GM10266 (cell line): ENCODE data around the gene VSTM4.

Experiments
- DNase-seq: peaks from one replicate; pipeline ENCODE4 v3.0.0; 2012; ENCODE audit errors: extremely low spot score
- TF ChIP-seq, protein P1 (sequence below): IDR thresholded peaks from 2 replicates; pipeline ENCODE4 v1.5.1; 2012; ENCODE audit warnings: mild to moderate bottlenecking, low read depth; ENCODE audit not compliant: control insufficient read depth, insufficient read depth; ENCODE audit errors: missing control alignments

The VSTM4 gene

DNA sequence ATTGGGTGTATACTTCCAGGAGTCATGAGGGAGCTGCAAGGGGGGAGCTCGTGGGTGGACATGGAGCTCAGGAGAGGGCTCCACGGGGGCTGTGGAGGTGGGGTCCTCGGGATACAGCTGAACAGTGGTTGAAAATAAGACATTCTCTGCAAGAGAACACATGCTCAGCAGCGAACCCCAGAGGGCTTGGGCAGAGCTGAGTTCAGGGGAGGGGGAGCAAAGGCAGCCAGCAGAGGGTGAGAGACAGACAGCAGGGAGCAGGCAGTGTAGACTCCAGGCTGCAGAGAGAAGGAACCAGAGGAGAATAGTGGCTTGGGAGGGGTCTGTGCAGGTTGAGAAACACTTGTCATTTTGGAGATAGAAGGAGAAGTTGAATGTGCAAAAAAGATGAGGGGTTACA, 102.7 kb downstream of the VSTM4 start:
- TF ChIP-seq, protein P1, sequence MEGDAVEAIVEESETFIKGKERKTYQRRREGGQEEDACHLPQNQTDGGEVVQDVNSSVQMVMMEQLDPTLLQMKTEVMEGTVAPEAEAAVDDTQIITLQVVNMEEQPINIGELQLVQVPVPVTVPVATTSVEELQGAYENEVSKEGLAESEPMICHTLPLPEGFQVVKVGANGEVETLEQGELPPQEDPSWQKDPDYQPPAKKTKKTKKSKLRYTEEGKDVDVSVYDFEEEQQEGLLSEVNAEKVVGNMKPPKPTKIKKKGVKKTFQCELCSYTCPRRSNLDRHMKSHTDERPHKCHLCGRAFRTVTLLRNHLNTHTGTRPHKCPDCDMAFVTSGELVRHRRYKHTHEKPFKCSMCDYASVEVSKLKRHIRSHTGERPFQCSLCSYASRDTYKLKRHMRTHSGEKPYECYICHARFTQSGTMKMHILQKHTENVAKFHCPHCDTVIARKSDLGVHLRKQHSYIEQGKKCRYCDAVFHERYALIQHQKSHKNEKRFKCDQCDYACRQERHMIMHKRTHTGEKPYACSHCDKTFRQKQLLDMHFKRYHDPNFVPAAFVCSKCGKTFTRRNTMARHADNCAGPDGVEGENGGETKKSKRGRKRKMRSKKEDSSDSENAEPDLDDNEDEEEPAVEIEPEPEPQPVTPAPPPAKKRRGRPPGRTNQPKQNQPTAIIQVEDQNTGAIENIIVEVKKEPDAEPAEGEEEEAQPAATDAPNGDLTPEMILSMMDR, result no peak

DNA sequence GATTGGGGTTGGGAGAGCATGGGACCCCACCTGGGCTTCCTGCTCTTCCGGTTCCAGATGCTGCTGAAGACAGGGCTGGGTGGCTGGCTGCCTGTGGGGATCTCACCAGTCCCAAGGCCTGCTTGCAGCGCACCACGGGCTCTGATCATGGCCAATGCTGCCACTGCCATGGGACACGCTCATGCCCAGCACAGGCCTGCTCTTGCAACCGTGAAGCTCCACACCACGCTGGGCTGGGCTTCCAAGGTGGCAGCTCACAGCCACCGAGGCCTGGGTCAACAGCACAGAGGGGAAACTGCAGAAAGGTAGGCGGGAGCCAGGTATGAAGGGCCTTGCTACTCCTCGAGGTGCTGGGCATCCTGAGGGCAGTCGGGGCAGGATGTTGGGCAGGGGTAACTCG, 103.6 kb downstream of the VSTM4 start:
- TF ChIP-seq, protein P1, result no peak
- DNase-seq, result no peak

More for the DNA sequence above, 102.7 kb downstream of the VSTM4 start:
- no peak for DNase-seq

DNA sequence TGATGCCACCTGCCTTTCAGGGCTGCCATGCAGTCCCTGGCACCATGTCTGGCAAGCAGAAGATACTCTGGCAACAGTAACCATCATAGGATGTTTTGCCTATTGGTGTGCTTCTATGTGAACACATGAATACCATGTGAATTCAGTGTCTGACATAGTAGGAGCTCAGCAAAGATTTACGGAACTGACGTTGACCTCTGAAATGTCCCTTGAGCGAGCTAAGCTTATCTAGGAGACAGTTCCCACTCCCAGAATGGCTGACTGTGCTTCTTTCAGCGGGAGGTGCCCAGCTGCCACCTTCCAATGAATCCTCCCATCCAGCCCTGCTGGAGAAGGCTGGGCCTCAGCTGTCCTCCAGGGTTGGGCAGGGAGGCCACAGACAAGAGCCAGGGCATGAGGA, 104.5 kb downstream of the VSTM4 start:
- no peak for DNase-seq
- TF ChIP-seq, protein P1, result no peak

DNA sequence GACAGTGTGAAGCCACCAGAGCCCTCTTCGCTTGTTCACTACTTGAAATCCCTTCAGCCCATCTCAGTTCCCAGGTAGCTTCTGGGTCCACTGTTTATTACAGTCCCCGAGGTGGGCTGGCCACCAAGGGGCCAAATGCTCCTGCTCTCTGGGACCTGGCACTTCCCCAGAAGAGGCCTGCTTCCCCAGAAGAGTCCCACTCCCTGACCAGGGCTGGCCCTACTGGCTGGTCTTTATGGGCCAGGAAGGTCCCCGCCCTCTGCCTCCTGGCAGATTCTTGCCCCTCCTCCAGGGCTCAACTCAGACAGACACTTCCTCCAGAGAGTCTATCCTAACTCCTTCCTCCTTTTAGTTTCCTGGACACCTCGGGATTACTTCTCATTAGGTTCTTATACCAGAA, 105.0 kb downstream of the VSTM4 start:
- DNase-seq, result no peak
- TF ChIP-seq, protein P1, result no peak

DNA sequence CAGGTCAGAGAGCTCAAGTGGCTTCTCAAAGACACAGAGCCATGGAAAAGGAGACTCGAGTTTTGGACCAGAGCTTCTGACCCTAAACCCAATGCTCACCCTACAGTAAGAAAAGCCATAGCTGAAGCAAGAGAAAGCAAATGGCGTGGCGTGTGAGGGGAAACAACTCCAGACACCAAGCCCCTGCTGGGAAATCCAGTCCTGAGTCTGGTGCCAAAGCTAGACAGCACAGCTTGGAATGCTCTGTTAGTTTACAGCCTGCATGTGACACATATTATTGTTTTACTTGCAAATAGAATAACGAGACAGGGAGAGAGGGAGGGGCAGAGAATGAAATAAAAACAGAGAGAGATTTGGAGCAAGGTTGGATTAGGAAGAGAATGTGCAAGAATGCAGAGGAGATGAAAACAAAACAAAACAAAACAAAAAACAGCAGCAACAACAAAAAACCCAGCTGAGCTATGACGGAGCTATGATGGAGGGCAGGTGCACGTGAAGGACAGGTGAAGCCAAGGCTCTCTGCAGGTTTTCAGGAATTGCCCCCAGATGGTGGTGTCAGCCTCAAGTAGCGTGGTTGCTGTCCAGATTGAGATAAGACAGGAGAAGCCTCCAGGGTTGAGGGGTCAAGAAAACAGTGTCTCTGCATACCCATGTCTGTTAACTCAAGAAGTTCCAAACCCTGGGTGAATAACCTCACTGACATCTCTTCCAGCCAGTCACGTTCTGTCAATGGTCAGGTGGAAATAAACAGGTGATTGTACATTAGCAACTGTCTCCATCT, 105.9 kb downstream of the VSTM4 start:
- TF ChIP-seq, protein P1, result no peak
- DNase-seq, result no peak

DNA sequence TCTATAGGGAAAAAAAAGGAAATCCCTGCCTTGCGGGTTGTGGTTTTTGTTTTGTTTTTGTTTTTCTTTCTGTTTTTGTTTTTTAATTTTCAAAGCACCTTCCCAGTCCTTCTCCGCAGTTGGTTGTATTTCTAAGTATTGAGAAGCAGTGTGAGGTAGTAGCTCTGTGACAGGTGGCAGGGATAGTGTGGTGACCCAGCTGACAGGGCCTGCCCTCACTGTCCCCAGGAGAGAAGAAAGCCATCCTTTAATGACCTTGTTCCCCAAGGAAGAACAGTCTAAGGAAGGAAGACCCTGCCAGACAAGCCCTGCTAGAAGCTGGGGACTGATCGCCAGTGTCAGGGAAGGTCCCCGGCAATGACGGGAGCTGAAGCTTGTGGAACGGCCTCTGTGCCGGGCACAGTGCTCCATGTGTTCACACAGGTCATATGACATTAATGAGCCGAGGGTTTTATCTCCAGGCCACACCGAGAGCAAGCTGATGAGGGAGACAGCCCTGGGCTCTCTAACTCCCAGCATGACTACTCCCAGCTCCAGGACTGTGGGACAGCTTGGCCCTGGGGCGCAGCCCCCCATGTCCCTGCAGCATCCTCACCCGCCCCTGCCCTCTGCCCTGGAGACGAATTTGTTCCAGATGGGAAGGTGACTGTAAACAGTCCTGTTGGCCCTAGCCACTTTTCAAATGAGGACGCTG, 106.7 kb downstream of the VSTM4 start:
- TF ChIP-seq, protein P1, result no peak
- DNase-seq, result no peak

DNA sequence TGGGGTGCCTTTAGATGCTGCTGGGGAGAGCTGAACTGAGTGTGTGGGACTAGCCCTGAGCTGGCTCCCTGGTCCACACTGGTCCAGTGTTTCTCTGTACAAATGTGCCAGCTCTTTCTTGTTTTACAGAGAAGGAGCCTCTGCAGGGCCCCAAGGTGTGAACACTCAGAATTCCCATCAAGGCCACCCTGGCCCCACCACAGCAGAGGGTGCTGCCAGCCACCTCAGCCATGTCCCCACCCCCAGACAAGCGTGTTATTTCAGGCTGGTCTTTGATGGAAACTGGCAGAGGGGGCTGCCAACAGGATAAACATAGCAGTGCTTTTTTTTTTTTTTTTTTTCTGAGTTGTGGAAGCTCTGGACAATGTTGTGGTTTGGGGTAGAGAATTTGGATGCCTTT, 107.2 kb downstream of the VSTM4 start:
- TF ChIP-seq, protein P1, result no peak

More for the DNA sequence above, 107.2 kb downstream of the VSTM4 start:
- no peak for DNase-seq
